Frontal cortex (tissue), 4 donors: ENCODE results near the gene THSD7B. TPM values are rescaled to one million over a fixed set of nuclear protein-coding genes. Genes with fewer than 3 reads are reported as not detected.
A peak's percentile ranks its signal among the peaks of the same experiment; 100 is the strongest.
"Not testable (repeated sequence)": the region's sequence is repeated elsewhere in the genome, so short reads cannot be mapped to it uniquely, and the experiment has no call there.

Experiments
- DNase-seq, 2 donors: peaks; one replicate each; pipeline ENCODE4 v3.0.0; 2012; ENCODE audit warnings: low spot score in 2 of 2
- FAIRE-seq: peaks from 2 replicates; lab custom pipeline; 2012; peaks lifted over from hg19 to GRCh38; lab: Jason Lieb, UNC
- total RNA-seq: library from RNA; depleted of rRNA; stranded (reverse); fragments of >200 nt; gene quantifications from one replicate; pipeline ENCODE4 v1.2.3, GENCODE V29; 2014
- donor health status: control.
- donor health status: control.
- donor health status: control.

THSD7B gene, protein sequence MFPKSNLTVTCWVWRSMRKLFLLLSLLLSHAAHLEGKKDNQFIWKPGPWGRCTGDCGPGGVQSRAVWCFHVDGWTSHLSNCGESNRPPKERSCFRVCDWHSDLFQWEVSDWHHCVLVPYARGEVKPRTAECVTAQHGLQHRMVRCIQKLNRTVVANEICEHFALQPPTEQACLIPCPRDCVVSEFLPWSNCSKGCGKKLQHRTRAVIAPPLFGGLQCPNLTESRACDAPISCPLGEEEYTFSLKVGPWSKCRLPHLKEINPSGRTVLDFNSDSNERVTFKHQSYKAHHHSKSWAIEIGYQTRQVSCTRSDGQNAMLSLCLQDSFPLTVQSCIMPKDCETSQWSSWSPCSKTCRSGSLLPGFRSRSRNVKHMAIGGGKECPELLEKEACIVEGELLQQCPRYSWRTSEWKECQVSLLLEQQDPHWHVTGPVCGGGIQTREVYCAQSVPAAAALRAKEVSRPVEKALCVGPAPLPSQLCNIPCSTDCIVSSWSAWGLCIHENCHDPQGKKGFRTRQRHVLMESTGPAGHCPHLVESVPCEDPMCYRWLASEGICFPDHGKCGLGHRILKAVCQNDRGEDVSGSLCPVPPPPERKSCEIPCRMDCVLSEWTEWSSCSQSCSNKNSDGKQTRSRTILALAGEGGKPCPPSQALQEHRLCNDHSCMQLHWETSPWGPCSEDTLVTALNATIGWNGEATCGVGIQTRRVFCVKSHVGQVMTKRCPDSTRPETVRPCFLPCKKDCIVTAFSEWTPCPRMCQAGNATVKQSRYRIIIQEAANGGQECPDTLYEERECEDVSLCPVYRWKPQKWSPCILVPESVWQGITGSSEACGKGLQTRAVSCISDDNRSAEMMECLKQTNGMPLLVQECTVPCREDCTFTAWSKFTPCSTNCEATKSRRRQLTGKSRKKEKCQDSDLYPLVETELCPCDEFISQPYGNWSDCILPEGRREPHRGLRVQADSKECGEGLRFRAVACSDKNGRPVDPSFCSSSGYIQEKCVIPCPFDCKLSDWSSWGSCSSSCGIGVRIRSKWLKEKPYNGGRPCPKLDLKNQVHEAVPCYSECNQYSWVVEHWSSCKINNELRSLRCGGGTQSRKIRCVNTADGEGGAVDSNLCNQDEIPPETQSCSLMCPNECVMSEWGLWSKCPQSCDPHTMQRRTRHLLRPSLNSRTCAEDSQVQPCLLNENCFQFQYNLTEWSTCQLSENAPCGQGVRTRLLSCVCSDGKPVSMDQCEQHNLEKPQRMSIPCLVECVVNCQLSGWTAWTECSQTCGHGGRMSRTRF (N-terminal part only)
- total RNA-seq: 13.9 TPM

DNA sequence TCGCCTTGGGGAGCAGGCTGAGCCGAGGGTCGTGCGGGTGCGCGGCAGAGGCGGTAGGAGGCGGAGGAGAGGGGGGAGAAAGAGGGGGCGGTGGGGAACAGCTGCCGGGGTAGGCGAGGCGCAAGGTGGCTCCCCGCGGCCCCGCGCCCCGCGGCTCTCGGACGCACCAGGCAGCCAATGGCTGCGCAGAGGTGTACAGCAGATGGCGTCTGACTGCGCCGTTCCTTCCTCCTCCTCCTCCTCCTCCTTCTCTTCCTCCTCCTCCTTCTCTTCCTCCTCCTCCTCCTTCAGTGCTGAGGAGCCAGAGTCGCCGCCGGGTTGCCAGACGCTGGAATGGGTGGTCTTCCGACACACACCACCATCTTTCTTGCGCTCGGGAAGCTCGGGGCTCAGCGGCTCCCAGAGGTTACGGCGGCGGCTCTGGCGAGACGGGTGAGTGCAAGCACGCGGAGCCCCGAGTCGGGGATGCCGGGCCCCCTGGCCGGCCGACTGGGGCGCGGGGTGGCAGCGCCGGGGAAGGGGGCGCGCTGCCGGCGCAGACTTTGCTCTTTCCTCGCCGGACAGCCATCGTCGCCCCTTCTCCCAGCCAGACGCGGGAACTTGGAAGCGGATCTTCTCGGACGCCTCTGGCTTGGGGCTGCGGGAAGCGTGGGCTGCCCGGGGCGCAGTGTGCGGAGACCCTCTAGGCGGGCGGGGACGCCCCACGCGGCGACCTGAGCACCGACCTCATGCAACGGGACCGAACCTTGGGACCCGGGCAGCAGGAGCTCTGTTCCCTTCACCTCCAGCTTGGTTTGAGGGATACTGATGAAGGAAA lies at the start of gene THSD7B:
TSS of gene THSD7B (plus strand) at position 290 of the 817 bp plus-strand sequence. CDS start 116,634 bp downstream, outside the sequence.
- DNase-seq (peak in 1 of 2 donors; percentile 30), FAIRE-seq (no peak)

DNA sequence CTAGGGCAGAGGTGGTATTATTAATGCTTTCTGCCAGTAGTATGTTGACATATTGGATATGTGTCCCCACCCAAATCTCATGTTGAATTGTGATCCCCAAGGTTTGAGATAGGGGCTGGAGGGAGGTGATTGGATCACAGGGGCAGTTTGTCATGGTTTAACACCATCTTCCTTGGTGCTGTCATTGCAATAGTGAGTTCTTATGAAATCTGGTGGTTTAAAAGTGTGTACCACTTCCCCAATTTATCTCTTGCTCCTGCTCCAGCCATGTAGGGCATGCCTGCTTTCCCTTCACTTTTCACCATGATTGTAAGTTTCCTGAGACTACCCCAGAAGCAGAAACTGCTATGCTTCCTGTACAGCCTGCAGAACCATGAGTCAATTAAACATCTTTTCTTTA lies 47.1 kb upstream of the THSD7B start:
- DNase-seq (no peak), FAIRE-seq (no peak)

- DNase-seq (no peak), FAIRE-seq (no peak)
These were observed 37.2 kb upstream of the THSD7B start for GRCh38 chr2:136727973-136728699.

- DNase-seq: no peak
- no peak for FAIRE-seq
These were observed 29.1 kb upstream of the THSD7B start for GRCh38 chr2:136736236-136736635.

GRCh38 chr2:136738044-136738443 lies 27.3 kb upstream of the THSD7B start:
- DNase-seq: no peak
- no peak for FAIRE-seq

GRCh38 chr2:136741471-136741870 lies 23.9 kb upstream of the THSD7B start:
- FAIRE-seq (no peak), DNase-seq (no peak)

DNA sequence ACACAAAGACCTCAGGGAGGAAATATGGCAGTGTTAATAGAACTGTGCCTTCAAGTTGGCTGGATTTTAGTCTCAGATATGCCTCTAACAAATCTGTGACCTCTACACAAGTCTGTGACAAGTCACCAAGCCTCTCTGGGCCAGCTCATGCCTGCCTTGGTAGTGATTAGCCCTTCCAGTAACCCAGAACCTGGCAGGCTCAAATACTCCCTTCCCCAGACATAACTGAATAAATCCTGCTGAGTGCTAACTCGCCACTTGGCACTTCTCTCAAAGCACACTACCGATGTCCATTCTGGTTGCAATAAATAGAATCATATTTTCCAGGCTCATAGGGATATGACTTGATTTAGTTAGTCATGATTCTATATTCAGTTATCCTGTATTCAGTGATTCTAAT lies 15.3 kb upstream of the THSD7B start:
- DNase-seq (no peak), FAIRE-seq (no peak)

DNA sequence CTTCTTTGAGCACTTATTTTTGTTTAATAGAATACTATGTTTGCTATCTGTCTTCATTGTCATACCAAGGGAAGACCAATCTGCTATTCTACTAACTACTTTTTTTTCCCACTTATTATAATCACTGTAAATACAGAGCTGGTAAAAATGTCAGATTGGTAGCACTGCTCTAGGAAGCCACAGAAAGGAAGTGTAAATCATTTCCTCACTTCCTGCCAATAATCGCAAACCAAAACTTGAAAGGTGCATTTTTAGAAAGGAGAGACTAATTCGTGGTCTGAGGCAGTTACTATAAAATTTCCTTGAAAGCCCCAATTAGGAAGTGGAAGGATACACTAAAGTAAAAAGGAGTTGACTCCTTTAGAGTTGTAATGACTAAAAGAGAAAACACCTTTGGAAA lies 13.9 kb upstream of the THSD7B start:
- DNase-seq: no peak

GRCh38 chr2:136758504-136758903 lies 6.8 kb upstream of the THSD7B start:
- not testable (repeated sequence) for FAIRE-seq, DNase-seq

More for the DNA sequence above, 13.9 kb upstream of the THSD7B start:
- no peak for FAIRE-seq

DNA sequence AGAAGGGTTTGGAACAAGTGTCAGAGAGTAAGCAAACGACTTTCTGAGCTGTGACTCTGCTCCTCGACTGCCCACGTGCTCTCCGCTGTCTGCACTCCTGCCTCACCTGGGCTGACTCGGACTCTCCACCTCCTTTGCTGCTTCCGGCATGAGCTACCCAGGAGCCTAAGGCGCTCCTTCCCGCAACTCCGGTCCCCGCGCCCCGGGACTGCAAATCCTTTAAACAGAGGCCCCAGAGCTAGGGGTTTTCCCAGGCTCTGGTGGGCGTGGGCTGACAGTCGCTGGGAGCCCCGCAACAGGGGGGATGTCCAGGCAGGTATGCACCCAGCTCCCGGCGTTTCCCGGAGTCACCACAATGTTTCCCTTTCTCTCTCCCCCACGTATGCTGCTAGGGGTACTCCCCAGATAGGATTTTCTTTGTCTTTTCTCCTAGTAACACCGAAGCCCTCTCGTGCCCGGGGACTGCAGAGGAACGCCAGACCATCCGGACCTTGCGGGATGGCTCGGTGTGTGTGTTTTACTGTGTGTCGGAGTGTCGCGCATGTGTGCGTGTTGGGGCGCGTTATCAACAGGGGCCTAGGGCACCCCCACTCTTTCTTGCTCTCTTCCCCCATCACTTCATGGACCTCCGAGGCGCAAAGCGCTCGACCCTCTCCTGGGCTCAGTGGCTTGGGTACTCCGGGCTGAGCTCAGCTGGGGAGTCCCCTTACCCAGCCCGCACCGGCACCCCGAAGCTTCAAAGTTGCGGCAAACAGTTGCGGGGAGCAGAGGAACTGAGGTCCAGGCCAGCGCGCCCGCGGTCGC lies 691 bp upstream of the THSD7B start:
- no peak for FAIRE-seq
- DNase-seq: peak in 1 of 2 donors; percentile 9

DNA sequence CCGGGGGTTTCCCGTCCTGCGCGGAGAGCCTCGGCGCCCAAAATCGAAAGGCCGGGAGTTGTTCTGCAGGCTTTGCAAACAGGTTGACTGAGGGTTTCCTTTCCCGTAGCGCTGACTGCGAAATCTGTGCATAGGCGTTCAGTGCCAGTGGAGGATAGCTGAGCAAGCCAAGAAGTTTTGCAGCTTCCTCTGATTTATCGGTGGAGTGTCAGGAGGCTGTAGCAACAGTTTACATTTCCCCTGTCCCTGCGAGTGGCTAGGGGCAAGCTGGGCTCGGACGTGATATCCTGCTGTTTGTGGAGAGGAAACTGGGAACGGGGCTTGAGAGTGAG lies 694 bp downstream of the THSD7B start:
- no peak for FAIRE-seq
- peak in 1 of 2 donors; percentile 11 for DNase-seq

- DNase-seq (no peak), FAIRE-seq (no peak)
These were observed 1.7 kb downstream of the THSD7B start for GRCh38 chr2:136767030-136767429.

- no peak for FAIRE-seq
These were observed 4.5 kb downstream of the THSD7B start for GRCh38 chr2:136769871-136770270.

GRCh38 chr2:136770384-136770783 lies 5.0 kb downstream of the THSD7B start:
- no peak for DNase-seq
- FAIRE-seq: no peak

More at GRCh38 chr2:136769871-136770270, 4.5 kb downstream of the THSD7B start:
- DNase-seq: no peak

DNA sequence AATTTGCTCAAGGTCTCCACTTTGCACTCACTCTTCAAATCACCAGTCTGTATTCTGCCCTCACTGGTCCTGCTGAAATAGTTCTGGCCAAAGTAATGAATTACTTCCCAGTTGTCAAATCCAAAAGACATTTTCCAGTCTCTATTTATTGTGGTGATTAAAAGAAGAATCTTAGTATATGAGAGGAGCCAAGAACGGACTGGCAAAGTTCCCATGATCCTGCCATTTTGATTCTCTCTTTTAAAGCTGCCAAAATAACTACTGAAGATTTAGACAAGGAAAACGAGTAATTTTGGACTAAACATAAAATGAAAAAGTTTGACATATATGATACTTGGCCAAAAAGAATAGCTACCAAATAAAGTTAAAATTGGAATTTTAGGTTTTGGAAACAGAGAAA lies 12.0 kb downstream of the THSD7B start:
- no peak for FAIRE-seq
- no peak for DNase-seq

DNA sequence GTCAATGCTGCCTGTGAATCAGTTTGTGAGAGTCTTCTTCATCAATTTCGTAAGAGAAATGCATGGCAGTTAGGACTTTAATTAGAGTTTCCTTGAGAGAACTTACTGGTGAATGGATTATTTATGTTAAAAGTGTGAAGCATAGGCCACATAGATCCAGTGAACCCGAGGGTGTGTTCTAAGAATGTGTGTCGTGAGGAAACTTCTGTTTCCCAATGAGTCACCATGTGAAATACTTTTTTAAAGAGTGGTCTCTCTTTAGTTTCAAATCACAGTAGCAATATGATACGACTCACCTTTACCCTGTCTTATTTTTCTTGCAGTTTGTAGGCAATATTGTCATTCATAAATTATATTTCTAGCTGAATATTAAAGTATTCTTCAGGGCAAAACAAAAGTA lies 18.5 kb downstream of the THSD7B start:
- DNase-seq: no peak
- no peak for FAIRE-seq

DNA sequence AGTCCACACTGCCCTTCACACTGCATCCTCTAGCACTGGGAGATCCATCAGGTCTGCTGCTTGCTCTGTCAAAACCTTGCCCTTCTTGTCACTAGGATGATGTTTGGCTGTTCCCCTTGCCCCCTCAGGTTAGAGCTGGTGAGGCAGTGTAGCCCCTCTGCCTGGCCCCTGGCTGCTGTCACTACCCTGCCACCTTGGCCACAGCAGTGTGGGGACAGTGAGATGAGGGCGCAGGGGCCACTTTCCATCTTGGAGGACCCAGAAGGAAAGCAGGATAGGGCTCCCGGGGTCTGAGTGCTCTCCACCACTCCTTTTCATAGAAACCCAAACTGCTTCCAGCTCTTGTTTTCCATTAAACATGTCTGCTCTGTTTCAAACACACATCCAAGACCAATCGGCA lies 19.9 kb downstream of the THSD7B start:
- FAIRE-seq (no peak), DNase-seq (no peak)

DNA sequence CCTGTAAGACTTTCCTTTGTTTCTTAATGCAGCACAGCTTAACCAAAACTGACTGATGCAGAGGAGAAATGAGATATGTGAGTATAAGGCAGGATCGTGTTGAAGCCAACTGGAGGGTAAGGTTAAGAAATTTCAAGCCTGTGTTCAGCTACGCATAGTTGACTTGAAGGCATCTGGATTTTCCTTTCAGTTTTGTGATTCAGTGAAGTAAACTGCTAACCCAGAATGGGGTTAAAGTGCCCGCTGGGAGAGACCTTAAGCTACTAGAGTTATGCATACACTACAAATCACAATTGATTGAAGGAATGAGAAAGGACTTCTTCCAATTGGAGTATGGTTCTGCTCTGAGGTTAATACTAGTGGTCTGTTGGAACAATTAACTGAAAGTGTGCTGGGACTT lies 22.6 kb downstream of the THSD7B start:
- no peak for DNase-seq

More for the DNA sequence above, 22.6 kb downstream of the THSD7B start:
- no peak for FAIRE-seq
